Upper lobe of left lung (tissue), 6 donors: ENCODE results near the gene SLC25A46. TPM values are rescaled to one million over a fixed set of nuclear protein-coding genes. Genes with fewer than 3 reads are reported as not detected.

Source experiments
- ATAC-seq, 2 donors: fragments of 200-7000 bp; cut with Tn5 transposase; one replicate each; pipeline ENCODE4 v1.9.1; 2022; ENCODE audit warnings: mild to moderate bottlenecking in 2 of 2, moderate library complexity in 2 of 2; ENCODE audit not compliant: low FRiP score in 2 of 2
- DNase-seq, 2 donors: peaks; one replicate each; pipeline ENCODE4 v3.0.0-alpha.2; 2019 to 2020
- H3K27ac ChIP-seq, 4 donors: fragments of 200-600 bp; sonication (generic); one replicate each; pipeline ENCODE4 v1.5.1; 2016 to 2019
- H3K27me3 ChIP-seq, 4 donors: fragments of 200-600 bp; sonication (generic); one replicate each; pipeline ENCODE4 v1.5.1; 2017 to 2019
- H3K36me3 ChIP-seq, 4 donors: fragments of 200-600 bp; sonication (generic); one replicate each; pipeline ENCODE4 v1.5.1; 2016 to 2019
- H3K4me1 ChIP-seq, 4 donors: fragments of 200-600 bp; sonication (generic); one replicate each; pipeline ENCODE4 v1.5.1; 2018 to 2019
- H3K4me3 ChIP-seq, 4 donors: fragments of 200-600 bp; sonication (generic); one replicate each; pipeline ENCODE4 v1.5.1; 2017 to 2019; ENCODE audit warnings: mild to moderate bottlenecking in 2 of 4, moderate library complexity in 1 of 4
- H3K9me3 ChIP-seq, 4 donors: fragments of 200-600 bp; sonication (generic); one replicate each; pipeline ENCODE4 v1.5.1; 2018 to 2019
- CTCF ChIP-seq, 6 experiments: fragments of 450-650 bp in 4 of 6; fragments of 200-600 bp in 2 of 6; sonication (generic) in 2 of 6; IDR thresholded peaks; one replicate each; pipeline ENCODE4 v1.5.1; 2016 to 2019; ENCODE audit warnings: antibody characterized with exemption in 6 of 6
- EP300 ChIP-seq, 4 donors: sonication (generic); formaldehyde crosslinking; IDR thresholded peaks; one replicate each; pipeline ENCODE4 v1.5.1; 2017; ENCODE audit warnings: antibody characterized with exemption in 4 of 4, control low read depth in 2 of 4
- POLR2A ChIP-seq, 4 donors: fragments of 450-650 bp; IDR thresholded peaks; one replicate each; pipeline ENCODE4 v1.5.1; 2016 to 2017; ENCODE audit warnings: antibody characterized with exemption in 4 of 4, mild to moderate bottlenecking in 2 of 4
- POLR2AphosphoS5 ChIP-seq, 2 donors: sonication (generic); formaldehyde crosslinking; IDR thresholded peaks; one replicate each; pipeline ENCODE4 v1.5.1; 2017; ENCODE audit warnings: antibody characterized with exemption in 2 of 2
- WGBS, 2 donors: methylation state at CpG; one replicate each; pipeline ENCODE4 v1.1.5; 2017 to 2018; 5-methylcytosine and 5-hydroxymethylcytosine counted together
- total RNA-seq, 6 donors: library from RNA; depleted of rRNA in 4 of 6; stranded (reverse); fragments of >200 nt in 4 of 6; gene quantifications; one replicate each; pipeline versions ENCODE4 v1.1.0 to v1.2.1, GENCODE V29; 2016 to 2021
- donor health status: DM: no; HTN: no; CAD: no; lungs with moderate emphysema.
- donor health status: DM: no; HTN: yes; CAD: no; lungs with severe emphysema.

SLC25A46 gene
- total RNA-seq, 6 donors from 2014 or later: 18.0 to 51.8 (median 43.4) TPM

- Histone ChIP-seq H3K36me3 (peaks cover 0 to 36% (median 4%) of the 10 kb centered on the region in 4 donors), H3K27me3 (no peaks in the 10 kb centered on the region), H3K27ac (no peak overlapping the region), H3K4me3 (no peak overlapping the region), H3K9me3 (no peaks in the 10 kb centered on the region), H3K4me1 (no peaks in the 10 kb centered on the region)
- ATAC-seq: no peak
- DNase-seq: no peak
- 70 to 78% methylated on average over 2 of the region's 2 CpGs for WGBS, 2 donors
- TF ChIP-seq EP300 (IDR thresholded peaks at IDR 0.05): no peak
- no peak for TF ChIP-seq CTCF (IDR thresholded peaks at IDR 0.05)
- TF ChIP-seq POLR2A (IDR thresholded peaks at IDR 0.05): no peak
- no peak for TF ChIP-seq POLR2AphosphoS5 (IDR thresholded peaks at IDR 0.05)
Observed at GRCh38 chr5:110753600-110753999, 14.8 kb downstream of the SLC25A46 start.

- H3K36me3 ChIP-seq: peaks cover 0 to 34% (median 5%) of the 10 kb centered on the region in 4 donors
- H3K27ac ChIP-seq: no peak overlapping the region
- DNase-seq (no peak), ATAC-seq (no peak)
- no peaks in the 10 kb centered on the region for H3K27me3 ChIP-seq
- TF ChIP-seq EP300 (IDR thresholded peaks at IDR 0.05): no peak
- TF ChIP-seq CTCF (IDR thresholded peaks at IDR 0.05): no peak
- no peak for TF ChIP-seq POLR2A (IDR thresholded peaks at IDR 0.05)
- no peak for TF ChIP-seq POLR2AphosphoS5 (IDR thresholded peaks at IDR 0.05)
- H3K4me3 ChIP-seq: no peak overlapping the region
- no peaks in the 10 kb centered on the region for H3K4me1 ChIP-seq
- H3K9me3 ChIP-seq: no peaks in the 10 kb centered on the region
Observed at GRCh38 chr5:110754181-110754580, 15.4 kb downstream of the SLC25A46 start.

GRCh38 chr5:110757118-110757729 lies 18.4 kb downstream of the SLC25A46 start:
- H3K27ac ChIP-seq: no peak overlapping the region
- no peaks in the 10 kb centered on the region for H3K4me1 ChIP-seq
- H3K9me3 ChIP-seq: no peaks in the 10 kb centered on the region
- DNase-seq (no peak), ATAC-seq (peak in 1 of 2 donors; percentile 53)
- TF ChIP-seq CTCF (IDR thresholded peaks at IDR 0.05): peak; percentile 45 to 72 (median 63)
- no peak for TF ChIP-seq POLR2A (IDR thresholded peaks at IDR 0.05)
- TF ChIP-seq EP300 (IDR thresholded peaks at IDR 0.05): no peak
- TF ChIP-seq POLR2AphosphoS5 (IDR thresholded peaks at IDR 0.05): no peak
- H3K36me3 ChIP-seq: peaks cover 13 to 53% (median 15%) of the 10 kb centered on the region in 4 donors
- H3K27me3 ChIP-seq: no peaks in the 10 kb centered on the region
- no peak overlapping the region for H3K4me3 ChIP-seq
- 52 to 56% methylated on average over 4 of the region's 4 CpGs for WGBS, 2 donors

- Histone ChIP-seq H3K9me3 (no peaks in the 10 kb centered on the region), H3K27ac (no peak overlapping the region), H3K4me3 (no peak overlapping the region), H3K4me1 (no peaks in the 10 kb centered on the region), H3K27me3 (no peaks in the 10 kb centered on the region), H3K36me3 (peaks cover 14 to 52% (median 18%) of the 10 kb centered on the region in 4 donors)
- no peak for DNase-seq
- 90 to 91% methylated on average over 1 of the region's 1 CpG for WGBS, 2 donors
- ATAC-seq: no peak
- TF ChIP-seq POLR2AphosphoS5 (IDR thresholded peaks at IDR 0.05) (no peak), POLR2A (IDR thresholded peaks at IDR 0.05) (no peak), EP300 (IDR thresholded peaks at IDR 0.05) (no peak), CTCF (IDR thresholded peaks at IDR 0.05) (no peak)
Observed at GRCh38 chr5:110760158-110760557, 21.4 kb downstream of the SLC25A46 start.
